Natural killer cell (primary cell): ENCODE results near the gene ADGRG7. TPM values are rescaled to one million over a fixed set of nuclear protein-coding genes. Genes with fewer than 3 reads are reported as not detected.

Experiments used
- ATAC-seq, 3 donors: fragments of 150-1000 bp in 2 of 3; fragments of 200-7000 bp in 1 of 3; cut with Tn5 transposase; 1 replicate in 1 of 3; 2 replicates in 2 of 3; pipeline ENCODE4 v1.10.0; 2021; ENCODE audit warnings: mild to moderate bottlenecking in 2 of 3, moderate library complexity in 2 of 3
- DNase-seq, 2 donors: peaks; one replicate each; pipeline versions ENCODE4 v3.0.0 to v3.0.0-alpha.2; 2013 to 2021; ENCODE audit warnings: mixed read lengths in 1 of 2
- H3K27ac ChIP-seq: one replicate; pipeline ENCODE4 v1.5.1; 2013; ENCODE audit warnings: mild to moderate bottlenecking, low read length
- H3K27me3 ChIP-seq: one replicate; pipeline ENCODE4 v1.6.1; 2013; ENCODE audit warnings: low read length; ENCODE audit not compliant: control insufficient read depth, insufficient read depth
- H3K36me3 ChIP-seq: one replicate; pipeline ENCODE4 v1.6.1; 2013; ENCODE audit warnings: low read length; ENCODE audit not compliant: control insufficient read depth, insufficient read depth
- H3K4me1 ChIP-seq: one replicate; pipeline ENCODE4 v1.6.1; 2013; ENCODE audit warnings: low read length; ENCODE audit not compliant: control insufficient read depth, insufficient read depth
- H3K4me3 ChIP-seq: one replicate; pipeline ENCODE4 v1.5.1; 2013; ENCODE audit warnings: low read length
- H3K9me3 ChIP-seq: one replicate; pipeline ENCODE4 v1.6.1; 2013; ENCODE audit warnings: low read length; ENCODE audit not compliant: control insufficient read depth, insufficient read depth
- H3K27ac Mint-ChIP-seq, 2 donors: one replicate each; pipeline ENCODE4 v1.8.0; 2022; ENCODE audit warnings: mild to moderate bottlenecking in 2 of 2, mixed read lengths in 2 of 2, moderate library complexity in 1 of 2
- H3K27me3 Mint-ChIP-seq, 2 donors: one replicate each; pipeline ENCODE4 v1.8.0; 2022; ENCODE audit warnings: low read depth in 2 of 2, mixed read lengths in 2 of 2
- H3K36me3 Mint-ChIP-seq: one replicate; pipeline ENCODE4 v1.8.0; 2022; ENCODE audit warnings: mixed read lengths
- H3K4me1 Mint-ChIP-seq, 2 donors: one replicate each; pipeline ENCODE4 v1.8.0; 2022; ENCODE audit warnings: mixed read lengths in 2 of 2
- H3K4me3 Mint-ChIP-seq: one replicate; pipeline ENCODE4 v1.8.0; 2022; ENCODE audit warnings: mild to moderate bottlenecking, moderate library complexity, mixed read lengths
- H3K9me3 Mint-ChIP-seq, 2 donors: one replicate each; pipeline ENCODE4 v1.8.0; 2022; ENCODE audit warnings: mixed read lengths in 2 of 2
- WGBS: methylation state at CpG from one replicate; pipeline ENCODE4 v1.1.7; 2013; ENCODE audit warnings: missing lambda C conversion rate; ENCODE audit not compliant: insufficient coverage; 5-methylcytosine and 5-hydroxymethylcytosine counted together
- intact Hi-C: fragments of 100-400 bp; cut with micrococcal nuclease; formaldehyde crosslinking; loops from one replicate; pipeline ENCODE4 v1.14.2; 2022
- total RNA-seq, 4 donors: library from RNA; stranded (reverse); fragments of 120-200 nt in 1 of 4; gene quantifications; one replicate each; pipeline versions ENCODE4 v1.2.3 to v1.2.4, GENCODE V29; 2013 to 2022
- TF ChIP-seq, protein P1 (sequence below): fragments of 200-600 bp; IDR thresholded peaks from one replicate; pipeline ENCODE4 v1.8.0; 2022; ENCODE audit warnings: antibody characterized with exemption

The ADGRG7 gene
- total RNA-seq, 3 donors from 2014 or later (not counting 1 experiment from before 2014, with no cell fraction given): not detected

DNA sequence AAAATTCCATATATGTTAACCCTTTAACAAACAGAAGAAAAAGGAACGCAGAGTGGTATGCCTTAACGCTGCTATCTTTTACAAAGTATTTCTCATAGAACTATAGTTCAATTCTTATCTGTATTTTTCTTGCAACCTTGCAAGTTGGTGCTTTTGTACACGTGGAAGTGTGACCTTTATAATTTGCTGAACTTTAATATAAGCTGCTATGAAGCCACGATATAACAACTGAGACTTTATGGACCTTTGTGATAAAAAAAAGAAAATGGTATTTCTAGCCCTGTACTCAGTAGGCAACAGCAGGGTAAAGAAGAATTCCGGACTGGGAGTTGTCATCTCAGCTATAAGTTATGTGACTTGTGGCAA lies 93.6 kb downstream of the ADGRG7 start:
- Mint-ChIP-seq H3K27ac (no peak overlapping the region), H3K9me3 (no peaks in the 10 kb centered on the region), H3K4me3 (no peak overlapping the region), H3K27me3 (peaks cover 46 to 76% of the 10 kb centered on the region in 2 donors), H3K36me3 (no peaks in the 10 kb centered on the region), H3K4me1 (no peaks in the 10 kb centered on the region)
- H3K9me3 ChIP-seq: no peaks in the 10 kb centered on the region
- 77% methylated on average over 3 of the region's 5 CpGs for WGBS
- DNase-seq (no peak), ATAC-seq (no peak)
- no peaks in the 10 kb centered on the region for H3K36me3 ChIP-seq
- no peak overlapping the region for H3K4me3 ChIP-seq
- no peak overlapping the region for H3K27ac ChIP-seq
- H3K4me1 ChIP-seq: no peaks in the 10 kb centered on the region
- intact Hi-C loops: loop anchor here (10.0 kb wide), 1 partner anchor 872 kb away; the partner anchor contains the start of gene PCNP
- H3K27me3 ChIP-seq: peaks cover 8% of the 10 kb centered on the region
- TF ChIP-seq, protein P1, sequence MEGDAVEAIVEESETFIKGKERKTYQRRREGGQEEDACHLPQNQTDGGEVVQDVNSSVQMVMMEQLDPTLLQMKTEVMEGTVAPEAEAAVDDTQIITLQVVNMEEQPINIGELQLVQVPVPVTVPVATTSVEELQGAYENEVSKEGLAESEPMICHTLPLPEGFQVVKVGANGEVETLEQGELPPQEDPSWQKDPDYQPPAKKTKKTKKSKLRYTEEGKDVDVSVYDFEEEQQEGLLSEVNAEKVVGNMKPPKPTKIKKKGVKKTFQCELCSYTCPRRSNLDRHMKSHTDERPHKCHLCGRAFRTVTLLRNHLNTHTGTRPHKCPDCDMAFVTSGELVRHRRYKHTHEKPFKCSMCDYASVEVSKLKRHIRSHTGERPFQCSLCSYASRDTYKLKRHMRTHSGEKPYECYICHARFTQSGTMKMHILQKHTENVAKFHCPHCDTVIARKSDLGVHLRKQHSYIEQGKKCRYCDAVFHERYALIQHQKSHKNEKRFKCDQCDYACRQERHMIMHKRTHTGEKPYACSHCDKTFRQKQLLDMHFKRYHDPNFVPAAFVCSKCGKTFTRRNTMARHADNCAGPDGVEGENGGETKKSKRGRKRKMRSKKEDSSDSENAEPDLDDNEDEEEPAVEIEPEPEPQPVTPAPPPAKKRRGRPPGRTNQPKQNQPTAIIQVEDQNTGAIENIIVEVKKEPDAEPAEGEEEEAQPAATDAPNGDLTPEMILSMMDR: no peak

DNA sequence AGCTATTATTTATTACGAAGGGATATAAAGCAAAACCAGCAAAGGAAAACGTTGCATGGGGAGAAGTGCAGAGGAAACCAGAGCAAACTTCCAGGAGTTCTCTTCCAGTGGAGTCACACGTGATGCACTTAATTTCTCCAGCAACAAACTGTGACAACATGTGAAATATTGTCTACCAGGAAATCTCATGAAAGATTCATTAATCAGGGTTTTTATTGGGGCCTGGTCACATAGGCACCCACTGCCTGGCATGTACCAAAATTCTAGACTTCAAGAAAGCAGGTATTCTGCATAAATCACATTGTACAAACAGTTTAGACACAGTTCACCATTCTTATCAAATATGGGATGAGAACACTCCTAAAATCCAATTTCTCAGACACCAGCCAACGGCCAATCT lies 94.5 kb downstream of the ADGRG7 start:
- H3K4me1 ChIP-seq: peaks cover 4% of the 10 kb centered on the region
- H3K9me3 ChIP-seq: no peaks in the 10 kb centered on the region
- peaks cover 39 to 67% of the 10 kb centered on the region in 2 donors for H3K27me3 Mint-ChIP-seq
- TF ChIP-seq, protein P1: no peak
- no peak for DNase-seq
- no peak overlapping the region for H3K4me3 ChIP-seq
- WGBS: 82% methylated on average over 4 of the region's 4 CpGs
- H3K27me3 ChIP-seq: peaks cover 3% of the 10 kb centered on the region
- intact Hi-C loops: loop anchor here (10.0 kb wide), 1 partner anchor 871 kb away; the partner anchor contains the start of gene PCNP
- peaks cover 3% of the 10 kb centered on the region for H3K36me3 Mint-ChIP-seq
- H3K27ac ChIP-seq: no peak overlapping the region
- H3K36me3 ChIP-seq: no peaks in the 10 kb centered on the region
- no peak for ATAC-seq
- H3K27ac Mint-ChIP-seq: no peak overlapping the region
- peaks cover 5% of the 10 kb centered on the region in 2 donors for H3K4me1 Mint-ChIP-seq
- H3K9me3 Mint-ChIP-seq: no peaks in the 10 kb centered on the region
- no peak overlapping the region for H3K4me3 Mint-ChIP-seq

DNA sequence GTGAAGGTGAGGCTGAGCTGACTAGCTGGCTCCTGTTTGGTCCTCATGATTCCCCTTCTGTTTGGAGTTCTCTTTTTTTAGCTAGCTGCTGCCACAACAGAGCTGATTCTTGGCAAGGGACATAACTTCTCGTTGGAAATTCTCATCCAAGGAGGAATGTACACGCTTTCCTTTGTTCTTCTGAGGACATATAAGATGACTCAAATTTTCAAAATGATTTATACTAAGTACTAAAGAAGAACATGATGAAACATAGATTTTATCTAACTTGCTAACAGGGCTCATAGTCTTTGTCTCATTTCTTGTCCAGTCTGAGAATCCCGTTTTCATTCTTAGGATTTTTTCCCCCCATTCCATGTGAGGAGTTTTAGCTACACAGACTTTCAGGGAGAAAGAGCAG lies 97.0 kb downstream of the ADGRG7 start:
- H3K9me3 Mint-ChIP-seq: no peaks in the 10 kb centered on the region
- ATAC-seq (no peak), DNase-seq (no peak)
- 93% methylated on average over 2 of the region's 3 CpGs for WGBS
- H3K4me3 Mint-ChIP-seq: no peak overlapping the region
- H3K27me3 Mint-ChIP-seq: peaks cover 30 to 49% of the 10 kb centered on the region in 2 donors
- Histone ChIP-seq H3K27ac (no peak overlapping the region), H3K9me3 (no peaks in the 10 kb centered on the region), H3K4me3 (no peak overlapping the region), H3K36me3 (no peaks in the 10 kb centered on the region), H3K27me3 (peaks cover 3% of the 10 kb centered on the region), H3K4me1 (peaks cover 19% of the 10 kb centered on the region)
- peaks cover 20 to 28% of the 10 kb centered on the region in 2 donors for H3K4me1 Mint-ChIP-seq
- peaks cover 5% of the 10 kb centered on the region for H3K36me3 Mint-ChIP-seq
- intact Hi-C loops: loop anchor here (5.0 to 10.0 kb wide), 2 partner anchors 444 to 868 kb away; partner anchors contain the start of genes PCNP and TBC1D23
- TF ChIP-seq, protein P1: no peak
- no peak overlapping the region for H3K27ac Mint-ChIP-seq

GRCh38 chr3:100708644-100708988 lies 99.2 kb downstream of the ADGRG7 start:
- Histone ChIP-seq H3K36me3 (no peaks in the 10 kb centered on the region), H3K9me3 (no peaks in the 10 kb centered on the region), H3K27me3 (peaks cover 3% of the 10 kb centered on the region), H3K4me3 (peak overlapping the region; percentile 44), H3K4me1 (peaks cover 19% of the 10 kb centered on the region), H3K27ac (peak overlapping the region; percentile 84)
- Mint-ChIP-seq H3K4me1 (peaks cover 37 to 46% of the 10 kb centered on the region in 2 donors), H3K4me3 (peak overlapping the region; percentile 92), H3K27me3 (peaks cover 18 to 31% of the 10 kb centered on the region in 2 donors), H3K36me3 (peaks cover 5% of the 10 kb centered on the region), H3K9me3 (no peaks in the 10 kb centered on the region), H3K27ac (peak overlapping the region; percentile 97 to 98)
- WGBS: 100% methylated on average over 1 of the region's 3 CpGs
- no peak for ATAC-seq
- no peak for DNase-seq
- intact Hi-C loops: loop anchor here (5.0 to 10.0 kb wide), 2 partner anchors 446 to 866 kb away; partner anchors contain the start of genes PCNP and TBC1D23
- TF ChIP-seq, protein P1: no peak
